Measurements from ENCODE around the gene EMILIN3.

- TF ChIP-seq EZH2phosphoT487 (IDR thresholded peaks at IDR 0.05; ENCODE audit: insufficient read depth, low read depth) (no peak), EZH2 (IDR thresholded peaks at IDR 0.05; ENCODE audit: insufficient read depth, poor library complexity, severe bottlenecking) (no peak)
Measured at GRCh38 chr20:41362748-41363140, 3.9 kb downstream of the EMILIN3 start.
